Right cardiac atrium (tissue), 5 donors: Measurements from ENCODE around the gene TENM4. TPM values are rescaled to one million over a fixed set of nuclear protein-coding genes. Genes with fewer than 3 reads are reported as not detected.
"Not testable (repeated sequence)": the region's sequence is repeated elsewhere in the genome, so short reads cannot be mapped to it uniquely, and the experiment has no call there.

Experiments used
- ATAC-seq, 2 donors: fragments of 200-7000 bp; cut with Tn5 transposase; one replicate each; pipeline versions ENCODE4 v1.8.0 to v1.9.1; 2020; ENCODE audit warnings: moderate library complexity in 2 of 2, mild to moderate bottlenecking in 1 of 2
- DNase-seq, 3 donors: peaks; one replicate each; pipeline ENCODE4 v3.0.0-alpha.2; 2020
- H3K27ac ChIP-seq: one replicate; pipeline ENCODE4 v1.5.1; 2013; ENCODE audit warnings: mild to moderate bottlenecking, low read length, control low read depth, moderate library complexity
- H3K27me3 ChIP-seq: one replicate; pipeline ENCODE4 v1.6.1; 2013; ENCODE audit not compliant: control insufficient read depth, insufficient read depth
- H3K4me1 ChIP-seq: one replicate; pipeline ENCODE4 v1.6.1; 2013; ENCODE audit warnings: low read length; ENCODE audit not compliant: control insufficient read depth, insufficient read depth
- H3K4me3 ChIP-seq: one replicate; pipeline ENCODE4 v1.5.1; 2013; ENCODE audit warnings: low read length, control low read depth
- H3K9me3 ChIP-seq: one replicate; pipeline ENCODE4 v1.6.1; 2013; ENCODE audit warnings: low read length; ENCODE audit not compliant: control insufficient read depth
- WGBS: extraction: QIAGEN DNeasy Blood & Tissue Kit; methylation state at CpG from one replicate; pipeline ENCODE4 v1.1.7; 2013; 5-methylcytosine and 5-hydroxymethylcytosine counted together
- intact Hi-C, 4 donors: fragments of 100-400 bp; cut with DNase I; formaldehyde crosslinking; loops; one replicate each; pipeline versions ENCODE4 v1.11.0 to v1.14.0; 2022 to 2023
- polyA plus RNA-seq: library from polyadenylated mRNA; stranded (reverse); fragments of 200-250 nt; gene quantifications from one replicate; pipeline ENCODE4 v1.2.3, GENCODE V29; 2013
- total RNA-seq, 4 donors: library from RNA; stranded (reverse); fragmentation: NEBNext Ultra II Directional; extraction: Animal tissue kit (Norgen Biotek cat#: 25700); gene quantifications; one replicate each; pipeline ENCODE4 v1.2.1, GENCODE V29; 2021
- donor health status: healthy with polysubstance abuse.
- donor health status: DM: no; HTN: yes; CAD: no.
- donor health status: DM: no; HTN: no; CAD: no.
- donor health status: DM: no; HTN: yes; CAD: no; lungs with severe emphysema.
- donor health status: DM: yes; HTN: yes; CAD: no.

The TENM4 gene
- total and polyA plus RNA-seq, 5 donors: 0.26 to 2.3 (median 0.71) TPM

GRCh38 chr11:78643676-78644056 is 797.2 kb downstream of the TENM4 start:
- H3K9me3 ChIP-seq: no peaks in the 10 kb centered on the region
- intact Hi-C loops: loop anchor here (5.0 to 10.0 kb wide), 6 partner anchors 171 to 1501 kb away; no protein-coding TSS in a partner anchor
- no peak overlapping the region for H3K27ac ChIP-seq
- H3K4me1 ChIP-seq: no peaks in the 10 kb centered on the region
- no peak for DNase-seq
- no peak overlapping the region for H3K4me3 ChIP-seq
- H3K27me3 ChIP-seq: no peaks in the 10 kb centered on the region
- ATAC-seq: no peak

- Histone ChIP-seq H3K27ac (no peak overlapping the region), H3K4me3 (no peak overlapping the region), H3K9me3 (no peaks in the 10 kb centered on the region), H3K27me3 (no peaks in the 10 kb centered on the region), H3K4me1 (no peaks in the 10 kb centered on the region)
- ATAC-seq: no peak
- no peak for DNase-seq
- WGBS: 77% methylated on average over 5 of the region's 5 CpGs
- intact Hi-C loops: loop anchor here (5.0 to 10.0 kb wide), 6 partner anchors 172 to 1502 kb away; no protein-coding TSS in a partner anchor
These were observed 797.7 kb downstream of the TENM4 start for GRCh38 chr11:78642979-78643675.

GRCh38 chr11:78641541-78641940 is 799.3 kb downstream of the TENM4 start:
- Histone ChIP-seq H3K4me1 (no peaks in the 10 kb centered on the region), H3K9me3 (no peaks in the 10 kb centered on the region), H3K4me3 (no peak overlapping the region), H3K27ac (no peak overlapping the region), H3K27me3 (no peaks in the 10 kb centered on the region)
- intact Hi-C loops: loop anchor here (5.0 to 10.0 kb wide), 6 partner anchors 173 to 1503 kb away; no protein-coding TSS in a partner anchor
- WGBS: 46% methylated on average over 1 of the region's 1 CpG
- DNase-seq: no peak
- no peak for ATAC-seq

- Histone ChIP-seq H3K4me3 (no peak overlapping the region), H3K4me1 (no peaks in the 10 kb centered on the region), H3K9me3 (no peaks in the 10 kb centered on the region), H3K27ac (no peak overlapping the region), H3K27me3 (no peaks in the 10 kb centered on the region)
- intact Hi-C loops: no loop called here
- WGBS: 92% methylated on average over 26 of the region's 26 CpGs
- no peak for ATAC-seq
- DNase-seq: no peak
These were observed 802.0 kb downstream of the TENM4 start for GRCh38 chr11:78638704-78639380.

GRCh38 chr11:78637527-78637926 is 803.3 kb downstream of the TENM4 start:
- WGBS: 92% methylated on average over 5 of the region's 5 CpGs
- H3K4me3 ChIP-seq, H3K9me3 ChIP-seq, intact Hi-C loops, H3K27ac ChIP-seq, H3K4me1 ChIP-seq, H3K27me3 ChIP-seq, DNase-seq, ATAC-seq: not testable (repeated sequence)

- intact Hi-C loops: no loop called here
- no peak for DNase-seq
- H3K4me3 ChIP-seq: no peak overlapping the region
- ATAC-seq: no peak
- 100% methylated on average over 1 of the region's 1 CpG for WGBS
- no peaks in the 10 kb centered on the region for H3K9me3 ChIP-seq
- H3K4me1 ChIP-seq: no peaks in the 10 kb centered on the region
- no peaks in the 10 kb centered on the region for H3K27me3 ChIP-seq
- no peak overlapping the region for H3K27ac ChIP-seq
These were observed 804.9 kb downstream of the TENM4 start for GRCh38 chr11:78635814-78636506.

- Histone ChIP-seq H3K27ac (no peak overlapping the region), H3K27me3 (no peaks in the 10 kb centered on the region), H3K9me3 (no peaks in the 10 kb centered on the region), H3K4me1 (no peaks in the 10 kb centered on the region), H3K4me3 (no peak overlapping the region)
- no peak for ATAC-seq
- 86% methylated on average over 7 of the region's 7 CpGs for WGBS
- intact Hi-C loops: no loop called here
- DNase-seq: no peak
These were observed 807.1 kb downstream of the TENM4 start for GRCh38 chr11:78633516-78634310.

- H3K27ac ChIP-seq: no peak overlapping the region
- 85% methylated on average over 4 of the region's 4 CpGs for WGBS
- DNase-seq (no peak), ATAC-seq (no peak)
- no peaks in the 10 kb centered on the region for H3K4me1 ChIP-seq
- intact Hi-C loops: no loop called here
- H3K9me3 ChIP-seq: no peaks in the 10 kb centered on the region
- H3K27me3 ChIP-seq: no peaks in the 10 kb centered on the region
- H3K4me3 ChIP-seq: no peak overlapping the region
These were observed 810.1 kb downstream of the TENM4 start for GRCh38 chr11:78630561-78631303.

GRCh38 chr11:78630155-78630554 is 810.7 kb downstream of the TENM4 start:
- no peak overlapping the region for H3K4me3 ChIP-seq
- ATAC-seq (no peak), DNase-seq (no peak)
- H3K4me1 ChIP-seq: no peaks in the 10 kb centered on the region
- H3K9me3 ChIP-seq: no peaks in the 10 kb centered on the region
- intact Hi-C loops: no loop called here
- no peak overlapping the region for H3K27ac ChIP-seq
- H3K27me3 ChIP-seq: no peaks in the 10 kb centered on the region
- 93% methylated on average over 3 of the region's 3 CpGs for WGBS

- no peaks in the 10 kb centered on the region for H3K4me1 ChIP-seq
- H3K27ac ChIP-seq: no peak overlapping the region
- intact Hi-C loops: no loop called here
- H3K4me3 ChIP-seq: no peak overlapping the region
- 74% methylated on average over 5 of the region's 5 CpGs for WGBS
- ATAC-seq (no peak), DNase-seq (no peak)
- no peaks in the 10 kb centered on the region for H3K27me3 ChIP-seq
- H3K9me3 ChIP-seq: peaks cover 2% of the 10 kb centered on the region
These were observed 818.2 kb downstream of the TENM4 start for GRCh38 chr11:78622666-78623065.
